CD4-positive, alpha-beta T cell (primary cell): ENCODE measurements around the gene NMRK1. TPM values are rescaled to one million over a fixed set of nuclear protein-coding genes. Genes with fewer than 3 reads are reported as not detected.

ENCODE experiments used
- ATAC-seq: fragments of 200-7000 bp; cut with Tn5 transposase; one replicate; pipeline ENCODE4 v1.10.0; 2022; ENCODE audit warnings: mild to moderate bottlenecking; ENCODE audit not compliant: poor library complexity
- CTCF ChIA-PET: fragments of 350-600 bp; sonication (Branson Sonifier 250); formaldehyde crosslinking; loops from one replicate; lab custom pipeline; 2021; ENCODE audit warnings: antibody characterized with exemption, inconsistent platforms; lab: Charles Lee
- POLR2A ChIA-PET: fragments of 350-600 bp; sonication (Branson Sonifier 250); formaldehyde crosslinking; loops from one replicate; lab custom pipeline; 2021; ENCODE audit warnings: antibody characterized with exemption, inconsistent platforms; lab: Charles Lee
- DNase-seq, 14 experiments: peaks; one replicate each; pipeline ENCODE4 v3.0.0-alpha.2; 2013 to 2020; ENCODE audit warnings: mixed read lengths in 2 of 14
- H3K27ac ChIP-seq, 2 donors: one replicate each; pipeline versions ENCODE4 v1.5.1 to v1.7.0; 2013; ENCODE audit warnings: low read length in 2 of 2, low read depth in 1 of 2, mild to moderate bottlenecking in 1 of 2
- H3K27me3 ChIP-seq, 2 experiments: 1 replicate in 1 of 2; 2 replicates in 1 of 2; pipeline versions ENCODE4 v1.6.1 to v1.7.0; 2013; ENCODE audit warnings: low read length in 2 of 2, control low read depth in 1 of 2, mild to moderate bottlenecking in 1 of 2, moderate library complexity in 1 of 2; ENCODE audit not compliant: insufficient read depth in 2 of 2, control insufficient read depth in 1 of 2
- H3K36me3 ChIP-seq: one replicate; pipeline ENCODE4 v1.6.1; 2013; ENCODE audit warnings: low read length, control low read depth; ENCODE audit not compliant: insufficient read depth
- H3K4me1 ChIP-seq: one replicate; pipeline ENCODE4 v1.6.1; 2013; ENCODE audit warnings: low read length, control low read depth; ENCODE audit not compliant: insufficient read depth
- H3K4me3 ChIP-seq: one replicate; pipeline ENCODE4 v1.5.1; 2013; ENCODE audit warnings: mild to moderate bottlenecking, low read length, moderate library complexity
- H3K9me3 ChIP-seq, 2 experiments: 1 replicate in 1 of 2; 2 replicates in 1 of 2; pipeline versions ENCODE4 v1.6.1 to v1.7.0; 2013; ENCODE audit warnings: low read length in 2 of 2, mild to moderate bottlenecking in 2 of 2, control low read depth in 1 of 2, moderate library complexity in 1 of 2; ENCODE audit not compliant: control insufficient read depth in 1 of 2, insufficient read depth in 1 of 2
- H3K27ac Mint-ChIP-seq: one replicate; pipeline ENCODE4 v1.8.0; 2020; ENCODE audit warnings: mixed read lengths
- H3K27me3 Mint-ChIP-seq: one replicate; pipeline ENCODE4 v1.8.0; 2021; ENCODE audit warnings: mixed read lengths
- H3K36me3 Mint-ChIP-seq: one replicate; pipeline ENCODE4 v1.8.0; 2021; ENCODE audit warnings: low read depth, mixed read lengths
- H3K4me1 Mint-ChIP-seq: one replicate; pipeline ENCODE4 v1.8.0; 2021; ENCODE audit warnings: low read depth, mixed read lengths
- H3K4me3 Mint-ChIP-seq: one replicate; pipeline ENCODE4 v1.8.0; 2020; ENCODE audit warnings: mild to moderate bottlenecking, mixed read lengths
- H3K9me3 Mint-ChIP-seq: one replicate; pipeline ENCODE4 v1.8.0; 2020; ENCODE audit warnings: mixed read lengths
- intact Hi-C, 2 experiments: fragments of 100-400 bp; cut with DNase I in 1 of 2; cut with micrococcal nuclease in 1 of 2; formaldehyde crosslinking; loops; one replicate each; pipeline versions ENCODE4 v1.15.1 to v1.9.0; 2023 to 2025; cut with DNase I, micrococcal nuclease
- total RNA-seq, 174 experiments: library from RNA in 2 of 174; stranded (reverse) in 2 of 174; gene quantifications; one replicate each; pipeline ENCODE4 v1.2.3 and lab custom pipeline; 2021 to 2026
- TF ChIP-seq, protein P1 (sequence below): fragments of 200-600 bp; IDR thresholded peaks from one replicate; pipeline ENCODE4 v1.8.0; 2022; ENCODE audit warnings: antibody characterized with exemption, mild to moderate bottlenecking

NMRK1 gene
- total RNA-seq, 2 experiments from 2014 or later, result 45.3 to 46.5 TPM

DNA sequence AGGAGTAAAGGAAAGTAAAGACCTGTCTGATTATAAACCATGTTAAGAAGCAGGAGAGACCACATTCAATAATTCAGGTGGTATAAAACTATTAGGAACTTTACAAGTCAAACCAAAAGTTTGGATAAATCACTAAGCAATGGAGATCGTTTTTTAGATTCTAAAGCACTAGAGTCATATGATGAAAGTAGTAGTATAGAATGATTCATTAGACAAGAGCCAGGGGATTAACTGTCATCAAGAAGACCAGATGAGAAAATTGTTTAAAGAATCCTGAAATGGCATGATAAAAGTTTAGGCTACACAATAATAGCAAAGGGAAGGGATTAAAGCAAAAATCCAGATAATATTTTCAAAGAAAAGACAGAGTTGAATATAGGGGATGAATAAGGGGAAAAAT lies 46.9 kb downstream of the NMRK1 start:
- Mint-ChIP-seq H3K4me3 (no peak overlapping the region), H3K36me3 (no peaks in the 10 kb centered on the region), H3K27me3 (peaks cover 13% of the 10 kb centered on the region), H3K27ac (no peak overlapping the region), H3K4me1 (no peaks in the 10 kb centered on the region), H3K9me3 (no peaks in the 10 kb centered on the region)
- ATAC-seq (no peak), DNase-seq (no peak)
- Histone ChIP-seq H3K27ac (no peak overlapping the region), H3K9me3 (no peaks in the 10 kb centered on the region), H3K36me3 (no peaks in the 10 kb centered on the region), H3K27me3 (no peaks in the 10 kb centered on the region), H3K4me1 (no peaks in the 10 kb centered on the region), H3K4me3 (no peak overlapping the region)
- ChIA-PET CTCF (no interaction called here), POLR2A (no interaction called here)
- TF ChIP-seq, protein P1, sequence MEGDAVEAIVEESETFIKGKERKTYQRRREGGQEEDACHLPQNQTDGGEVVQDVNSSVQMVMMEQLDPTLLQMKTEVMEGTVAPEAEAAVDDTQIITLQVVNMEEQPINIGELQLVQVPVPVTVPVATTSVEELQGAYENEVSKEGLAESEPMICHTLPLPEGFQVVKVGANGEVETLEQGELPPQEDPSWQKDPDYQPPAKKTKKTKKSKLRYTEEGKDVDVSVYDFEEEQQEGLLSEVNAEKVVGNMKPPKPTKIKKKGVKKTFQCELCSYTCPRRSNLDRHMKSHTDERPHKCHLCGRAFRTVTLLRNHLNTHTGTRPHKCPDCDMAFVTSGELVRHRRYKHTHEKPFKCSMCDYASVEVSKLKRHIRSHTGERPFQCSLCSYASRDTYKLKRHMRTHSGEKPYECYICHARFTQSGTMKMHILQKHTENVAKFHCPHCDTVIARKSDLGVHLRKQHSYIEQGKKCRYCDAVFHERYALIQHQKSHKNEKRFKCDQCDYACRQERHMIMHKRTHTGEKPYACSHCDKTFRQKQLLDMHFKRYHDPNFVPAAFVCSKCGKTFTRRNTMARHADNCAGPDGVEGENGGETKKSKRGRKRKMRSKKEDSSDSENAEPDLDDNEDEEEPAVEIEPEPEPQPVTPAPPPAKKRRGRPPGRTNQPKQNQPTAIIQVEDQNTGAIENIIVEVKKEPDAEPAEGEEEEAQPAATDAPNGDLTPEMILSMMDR, result no peak
- intact Hi-C loops, result no loop called here

DNA sequence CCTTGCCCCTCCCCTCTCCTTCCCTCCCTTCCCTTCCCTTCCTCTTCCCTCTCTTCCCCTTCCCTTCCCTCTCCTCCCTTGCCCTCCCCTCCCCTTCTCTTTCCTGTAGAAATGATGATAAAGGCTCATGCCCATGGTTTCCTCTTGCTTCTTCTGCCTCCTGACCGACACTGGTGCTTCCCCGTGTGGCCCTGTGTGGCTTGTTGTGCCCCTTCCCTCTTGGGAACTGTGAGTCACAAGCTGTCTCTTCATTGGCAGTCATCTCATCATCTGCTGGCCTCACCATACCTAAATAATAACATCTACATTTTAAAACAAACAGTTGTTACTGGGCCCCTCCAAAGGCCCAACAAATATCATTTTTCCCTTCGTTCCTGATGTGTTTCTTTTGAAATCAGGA lies 48.2 kb downstream of the NMRK1 start:
- ChIA-PET POLR2A (no interaction called here), CTCF (no interaction called here)
- no peaks in the 10 kb centered on the region for H3K9me3 ChIP-seq
- ATAC-seq, result no peak
- H3K4me1 ChIP-seq, result no peaks in the 10 kb centered on the region
- H3K27me3 ChIP-seq, result no peaks in the 10 kb centered on the region
- Mint-ChIP-seq H3K4me3 (no peak overlapping the region), H3K4me1 (no peaks in the 10 kb centered on the region), H3K36me3 (no peaks in the 10 kb centered on the region), H3K27ac (no peak overlapping the region), H3K27me3 (peaks cover under 1% of the 10 kb centered on the region), H3K9me3 (no peaks in the 10 kb centered on the region)
- H3K36me3 ChIP-seq, result no peaks in the 10 kb centered on the region
- intact Hi-C loops, result no loop called here
- no peak overlapping the region for H3K4me3 ChIP-seq
- no peak for DNase-seq
- TF ChIP-seq, protein P1, result no peak
- H3K27ac ChIP-seq, result no peak overlapping the region

DNA sequence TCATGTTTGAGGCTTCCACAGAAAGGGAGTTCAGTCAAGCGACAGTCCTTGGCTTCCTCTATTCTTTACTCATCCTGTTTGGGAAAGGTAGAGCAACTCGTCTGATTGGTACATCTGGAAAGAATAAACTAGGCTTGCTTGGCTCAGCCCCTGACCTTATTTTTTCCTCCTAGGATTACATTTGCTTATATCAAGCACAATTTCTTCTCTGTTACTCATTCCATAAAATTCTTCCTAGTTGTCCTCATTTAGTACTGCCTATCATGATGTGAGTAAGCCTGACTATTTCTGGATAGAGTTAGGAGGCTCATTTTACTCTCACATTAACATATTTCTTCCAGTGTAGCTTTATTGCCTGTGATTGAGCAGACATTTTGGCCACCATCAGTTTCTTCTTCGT lies 48.9 kb downstream of the NMRK1 start:
- H3K27me3 Mint-ChIP-seq, result no peaks in the 10 kb centered on the region
- Histone ChIP-seq H3K4me3 (no peak overlapping the region), H3K4me1 (no peaks in the 10 kb centered on the region), H3K27ac (no peak overlapping the region), H3K36me3 (no peaks in the 10 kb centered on the region), H3K9me3 (no peaks in the 10 kb centered on the region), H3K27me3 (no peaks in the 10 kb centered on the region)
- POLR2A ChIA-PET, result no interaction called here
- no peak overlapping the region for H3K4me3 Mint-ChIP-seq
- TF ChIP-seq, protein P1, result no peak
- H3K27ac Mint-ChIP-seq, result no peak overlapping the region
- intact Hi-C loops, result no loop called here
- H3K36me3 Mint-ChIP-seq, result no peaks in the 10 kb centered on the region
- CTCF ChIA-PET, result no interaction called here
- DNase-seq (no peak), ATAC-seq (no peak)
- H3K9me3 Mint-ChIP-seq, result no peaks in the 10 kb centered on the region
- H3K4me1 Mint-ChIP-seq, result no peaks in the 10 kb centered on the region
